Brain pericyte (primary cell): ENCODE data around the gene ATG10.

Experiments
- DNase-seq: peaks from one replicate; pipeline ENCODE4 v3.0.0-alpha.2; 2012; ENCODE audit warnings: low read depth, low spot score

Gene ATG10

DNA sequence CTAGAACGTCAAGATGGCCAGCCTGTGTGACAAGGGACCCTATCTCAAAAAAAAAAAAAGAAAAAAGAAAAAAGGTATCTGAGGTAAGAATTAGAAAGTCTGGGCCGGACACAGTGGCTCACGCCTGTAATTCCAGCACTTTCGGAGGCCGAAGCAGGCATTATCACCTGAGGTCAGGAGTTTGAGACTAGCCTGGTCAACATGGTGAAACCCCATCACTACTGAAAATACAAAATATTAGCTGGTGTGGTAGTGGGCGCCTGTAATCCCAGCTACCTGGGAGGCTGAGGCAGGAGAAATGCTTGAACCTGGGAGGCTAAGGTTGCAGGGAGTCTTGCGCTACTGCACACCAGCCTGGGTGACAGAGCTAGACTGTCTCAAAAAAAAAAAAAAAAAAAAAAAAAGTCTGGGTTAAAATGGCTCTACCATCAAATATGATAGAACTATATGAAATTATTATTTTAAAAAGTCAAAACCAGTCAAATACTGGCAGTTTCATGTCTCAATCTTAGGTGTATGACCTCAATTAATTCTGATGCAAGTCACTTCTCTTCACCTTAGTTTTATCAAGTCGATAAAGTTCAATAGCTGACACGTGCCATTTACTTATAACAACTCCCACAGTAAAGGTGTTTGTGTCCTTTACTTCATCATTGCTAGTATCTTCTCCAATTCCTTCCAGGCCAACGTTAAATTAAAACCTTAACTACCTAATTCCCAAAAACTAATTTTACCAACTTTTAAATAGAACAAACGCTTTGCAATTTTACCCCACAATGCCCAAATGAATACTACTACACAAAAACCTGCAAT lies 305.2 kb downstream of the ATG10 start:
- no peak for DNase-seq

DNA sequence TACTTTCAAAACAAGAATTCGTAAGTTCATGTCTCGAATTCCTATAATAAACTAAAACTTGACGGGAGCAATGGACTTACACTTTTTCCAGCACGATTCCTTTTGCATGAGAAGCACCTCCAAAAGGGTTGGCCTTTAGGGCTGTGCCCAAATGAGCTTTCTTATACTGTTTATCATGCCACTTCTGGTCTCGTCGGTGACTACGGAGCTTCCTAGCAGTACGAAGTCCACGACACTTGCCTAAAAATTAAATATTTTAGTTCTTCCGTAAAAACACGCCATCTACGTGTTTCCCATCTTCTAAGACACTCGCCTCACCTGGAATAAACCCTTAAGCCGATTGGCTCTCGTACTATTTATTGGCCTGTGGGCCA lies 305.8 kb downstream of the ATG10 start:
- DNase-seq = no peak

DNA sequence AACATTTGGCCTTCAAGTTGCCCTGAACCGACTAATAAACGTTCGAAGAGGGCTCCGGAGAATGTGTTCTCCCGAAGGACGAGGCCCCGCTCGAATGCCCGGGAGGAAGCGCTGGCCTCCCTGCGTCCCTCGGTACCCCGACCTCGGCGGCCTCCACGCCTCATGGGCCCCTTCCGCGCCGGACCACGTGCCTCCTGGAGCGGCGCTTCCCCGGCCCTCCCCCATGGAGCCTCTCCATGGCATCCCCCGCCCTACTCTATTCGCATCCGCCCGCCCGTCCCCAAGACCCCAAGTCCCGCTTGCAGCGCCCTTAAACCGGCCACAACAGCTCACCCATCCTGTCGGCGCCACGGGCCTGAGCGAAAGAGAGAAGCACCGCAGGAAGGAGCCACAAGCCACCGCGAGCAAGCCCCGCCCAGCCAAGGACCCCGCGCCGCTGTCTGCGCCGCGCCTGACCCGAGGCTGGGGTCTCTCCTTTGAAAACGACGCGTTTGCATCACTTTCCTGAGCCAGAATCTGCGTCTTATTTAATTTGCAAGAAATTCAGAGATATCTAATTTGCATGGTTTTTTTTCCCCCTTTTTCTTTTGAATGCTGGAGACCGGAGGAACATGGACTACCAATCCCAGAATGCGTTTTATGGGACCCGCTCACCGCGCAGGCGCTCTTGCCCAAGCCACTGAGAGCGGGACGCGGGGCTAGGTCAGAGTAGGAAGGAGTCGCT lies 306.3 kb downstream of the ATG10 start, which contains the start of gene RPS23:
RPS23 (minus strand) TSS at position 368 of the 724 bp plus-strand sequence; CDS start at position 337, 31 bp downstream.
- DNase-seq = peak; percentile 73

DNA sequence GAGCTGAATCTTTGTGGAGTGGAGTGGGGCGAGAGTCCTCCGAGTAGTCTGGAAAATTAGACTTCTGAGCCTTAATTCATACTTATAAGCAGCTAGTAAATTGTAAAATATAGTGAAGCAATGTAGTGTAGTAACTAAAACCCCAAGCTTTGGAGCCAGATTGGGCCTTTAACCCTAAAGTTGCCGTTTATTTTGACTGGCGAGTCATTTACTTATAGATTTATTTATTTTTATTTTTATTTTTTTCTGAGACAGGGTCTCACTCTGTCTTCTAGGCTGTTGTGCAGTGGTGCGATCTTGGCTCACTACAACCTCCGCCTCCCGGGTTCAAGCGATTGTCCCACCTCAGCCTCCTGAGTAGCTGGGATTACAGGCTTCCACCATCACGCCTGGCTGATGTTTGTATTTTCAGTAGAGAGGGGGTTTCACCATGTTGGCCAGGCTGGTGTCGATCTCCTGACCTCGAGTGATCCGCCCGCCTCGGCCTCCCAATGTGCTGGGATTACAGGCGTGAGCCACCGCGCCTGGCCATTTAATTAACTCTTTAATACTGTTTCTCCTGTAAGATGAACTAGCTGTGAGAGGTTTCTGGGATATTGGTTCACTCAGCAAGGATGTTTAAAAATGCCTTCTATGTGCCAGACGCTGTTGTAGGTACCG lies 307.0 kb downstream of the ATG10 start:
- DNase-seq = no peak

DNA sequence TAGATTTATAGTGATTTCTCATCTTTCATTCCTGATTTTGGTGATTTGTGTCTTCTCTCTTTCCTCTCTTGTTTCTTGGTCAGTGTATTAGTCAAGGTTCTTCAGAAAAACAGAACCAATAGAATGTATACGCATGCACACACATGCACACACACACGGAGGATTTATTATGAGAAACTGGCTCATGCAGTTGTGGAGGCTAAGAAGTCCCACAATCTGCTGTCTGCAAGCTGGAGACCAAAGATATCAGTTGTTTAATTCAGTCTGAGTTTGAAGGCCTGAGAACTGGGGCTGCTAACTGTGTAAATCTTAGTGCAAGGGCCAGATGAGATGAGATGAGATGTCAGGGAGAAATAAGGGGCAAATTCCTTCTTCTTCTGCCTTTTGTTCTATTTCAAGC lies 312.1 kb downstream of the ATG10 start:
- no peak for DNase-seq

DNA sequence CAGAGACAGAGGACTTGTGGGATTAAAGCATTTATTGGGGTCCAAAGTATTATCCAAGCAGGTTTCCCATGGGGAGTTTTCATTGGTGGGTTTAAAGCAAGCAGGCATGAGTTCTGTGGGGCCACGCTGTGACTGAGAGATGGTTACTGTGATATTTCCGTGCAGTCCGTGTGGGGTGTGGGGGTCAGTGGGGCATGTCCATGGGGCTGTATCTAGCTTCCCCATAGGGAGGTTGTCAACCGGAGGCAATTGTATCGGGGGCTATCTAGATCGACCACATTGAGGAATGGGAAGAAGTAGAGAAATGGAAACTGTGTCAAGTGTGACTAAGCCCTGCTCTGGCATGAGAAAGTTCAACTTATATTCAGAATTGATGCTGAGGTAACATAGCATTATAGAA lies 313.4 kb downstream of the ATG10 start:
- no peak for DNase-seq

DNA sequence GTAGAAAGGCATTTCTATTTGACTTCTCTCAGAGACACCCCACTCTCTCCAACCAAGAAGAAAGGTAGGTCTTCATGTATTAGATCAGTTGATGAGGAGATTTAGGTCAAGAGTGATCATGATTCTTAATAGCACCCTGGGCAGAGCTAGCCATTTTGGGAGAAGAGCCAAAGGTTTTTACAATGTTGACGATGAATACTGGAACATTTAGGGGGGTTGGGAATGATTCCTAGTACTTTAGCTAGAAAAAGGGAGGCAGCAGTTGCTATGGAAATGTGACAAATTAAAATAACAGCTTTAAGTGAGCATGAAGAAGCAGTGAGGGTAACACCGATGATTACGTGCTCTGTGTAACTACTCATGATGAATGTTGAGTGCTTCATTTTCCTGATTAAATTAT lies 315.8 kb downstream of the ATG10 start:
- no peak for DNase-seq

DNA sequence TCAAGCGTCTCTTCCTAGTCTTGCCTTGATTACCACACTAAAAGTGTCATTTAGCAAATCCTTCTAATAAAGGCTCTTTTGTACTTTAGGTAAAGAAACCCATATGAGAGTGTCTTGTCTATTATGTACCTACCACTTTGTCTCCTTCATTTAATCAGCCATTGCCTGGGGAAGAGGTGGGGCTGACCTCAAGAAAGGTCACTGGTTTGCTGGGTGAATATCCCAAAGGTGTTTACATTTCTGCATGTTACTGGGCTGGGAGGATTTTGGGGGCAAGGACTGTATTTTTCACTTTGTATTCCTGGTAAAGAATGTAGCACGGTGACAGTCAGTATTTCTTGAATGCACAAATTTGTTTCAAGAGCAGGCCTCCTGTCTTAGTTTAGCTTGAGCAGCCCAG lies 318.2 kb downstream of the ATG10 start:
- DNase-seq = no peak

DNA sequence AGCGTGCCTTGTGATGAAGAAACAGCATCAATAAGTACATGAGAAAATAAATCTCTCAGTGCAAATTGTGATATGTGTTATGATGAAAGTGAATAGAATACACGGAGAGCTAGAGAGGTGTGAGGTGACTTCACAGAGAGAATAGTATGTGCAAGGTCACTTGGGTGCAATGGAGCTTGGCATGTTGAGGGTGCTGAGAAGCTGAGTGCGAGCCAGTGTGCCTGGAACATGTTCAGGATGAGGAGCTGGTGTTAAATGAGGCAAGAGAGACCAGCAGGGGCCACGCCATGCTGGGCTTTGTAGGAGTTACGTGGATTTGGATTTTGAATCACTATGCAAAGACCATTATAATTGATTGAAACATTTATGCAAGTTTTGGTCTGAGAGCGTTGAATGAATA lies 319.1 kb downstream of the ATG10 start:
- DNase-seq = no peak

DNA sequence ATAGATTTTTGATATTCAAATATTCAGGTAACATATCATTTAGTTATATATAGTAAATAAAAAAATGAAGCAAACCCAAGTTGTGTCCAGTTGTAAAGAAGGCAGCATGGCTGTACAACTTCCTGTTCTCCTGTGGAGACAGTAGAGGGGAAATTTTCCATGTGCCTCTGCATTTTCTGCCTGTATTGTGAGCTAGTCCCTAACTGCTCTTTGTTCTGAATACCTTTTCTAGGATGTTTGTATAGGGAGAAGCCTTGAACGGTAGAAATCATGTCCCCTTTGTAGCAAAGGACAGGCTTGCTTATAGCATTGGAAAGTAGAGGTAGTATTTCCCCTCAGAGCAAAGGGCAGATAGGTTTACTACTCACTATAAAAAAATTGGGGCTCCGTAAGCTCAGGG lies 319.6 kb downstream of the ATG10 start:
- no peak for DNase-seq

DNA sequence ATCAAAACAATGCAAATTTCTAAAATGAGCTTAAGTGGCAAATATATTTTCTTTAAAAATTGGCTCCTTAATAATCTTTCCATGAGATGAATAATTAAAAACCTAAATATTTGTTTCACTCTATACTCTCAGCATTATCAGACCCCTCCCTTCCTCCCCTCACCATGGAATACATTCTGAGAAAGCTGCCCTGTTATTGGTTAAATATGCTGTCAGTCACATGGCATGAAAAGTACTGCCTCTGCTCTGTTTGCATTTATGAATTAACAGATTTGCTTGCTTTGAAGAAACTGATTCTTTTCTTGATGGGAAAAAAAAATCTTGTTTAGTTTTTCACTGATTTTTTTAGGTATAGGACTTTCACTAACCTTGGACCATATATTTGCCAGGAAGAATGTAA lies 323.3 kb downstream of the ATG10 start:
- no peak for DNase-seq

DNA sequence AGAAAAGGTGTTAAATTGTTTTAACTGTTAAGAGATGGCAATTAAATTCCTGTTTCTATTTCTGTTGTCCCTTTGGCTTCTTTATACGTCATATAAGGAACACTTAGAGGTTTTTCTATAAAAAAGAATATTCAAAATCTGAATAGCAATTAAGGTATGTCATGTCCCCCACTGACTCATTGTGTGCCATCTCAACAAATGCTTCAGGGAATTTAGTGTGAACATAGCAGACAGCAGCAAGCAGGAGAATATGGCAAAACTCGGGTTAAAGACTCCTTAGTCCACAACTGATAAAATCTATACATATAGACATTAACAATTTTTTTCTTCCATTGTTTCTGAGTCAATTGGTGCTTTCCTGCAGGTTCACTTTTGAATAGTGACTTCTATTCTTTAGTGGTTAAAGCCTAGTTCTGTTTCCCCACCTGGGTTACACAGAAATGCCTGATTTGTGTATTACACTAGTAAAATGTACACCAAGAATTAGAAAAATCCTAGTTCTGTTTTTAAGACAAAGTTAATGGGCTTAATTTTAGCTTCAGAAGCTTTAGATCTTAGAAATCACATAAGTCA lies 324.2 kb downstream of the ATG10 start:
- DNase-seq = no peak

DNA sequence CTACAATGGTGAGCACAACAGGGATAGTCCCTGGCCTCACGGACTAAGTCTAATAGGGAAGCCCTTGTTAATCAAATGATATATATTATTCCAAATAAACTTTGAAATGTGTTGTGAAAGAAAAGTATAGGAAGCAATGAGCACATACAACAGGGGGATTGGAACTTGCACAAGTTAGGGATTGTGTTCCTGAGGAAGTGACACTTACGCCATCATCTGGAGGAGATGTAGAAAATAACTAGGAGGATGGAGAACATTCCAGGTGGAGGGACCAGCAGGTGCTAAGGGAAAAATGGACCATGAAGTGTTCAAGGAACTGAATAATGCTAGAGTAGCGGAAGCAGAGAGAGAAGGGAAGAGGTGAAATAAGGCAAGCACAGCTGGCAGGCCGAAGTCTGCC lies 325.1 kb downstream of the ATG10 start:
- DNase-seq = no peak

DNA sequence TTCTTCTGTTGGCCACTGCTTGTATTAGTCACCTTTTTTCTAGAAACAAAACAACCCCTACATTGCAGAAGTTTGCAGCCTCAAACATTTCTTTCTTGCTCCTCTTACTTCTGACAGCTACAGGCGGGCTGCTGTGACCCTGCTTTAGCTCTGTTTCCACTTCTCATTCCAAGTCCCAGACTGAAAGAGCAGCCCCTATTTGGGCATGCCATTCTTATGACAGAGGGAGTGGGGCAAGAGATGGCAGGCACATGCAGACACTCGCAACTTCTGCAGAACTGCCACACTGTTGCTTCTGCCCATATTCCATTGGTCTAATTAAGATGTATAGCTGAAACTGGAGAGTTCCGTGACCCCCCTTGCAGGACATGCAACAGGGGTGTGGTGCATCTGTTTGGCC lies 325.9 kb downstream of the ATG10 start:
- no peak for DNase-seq

DNA sequence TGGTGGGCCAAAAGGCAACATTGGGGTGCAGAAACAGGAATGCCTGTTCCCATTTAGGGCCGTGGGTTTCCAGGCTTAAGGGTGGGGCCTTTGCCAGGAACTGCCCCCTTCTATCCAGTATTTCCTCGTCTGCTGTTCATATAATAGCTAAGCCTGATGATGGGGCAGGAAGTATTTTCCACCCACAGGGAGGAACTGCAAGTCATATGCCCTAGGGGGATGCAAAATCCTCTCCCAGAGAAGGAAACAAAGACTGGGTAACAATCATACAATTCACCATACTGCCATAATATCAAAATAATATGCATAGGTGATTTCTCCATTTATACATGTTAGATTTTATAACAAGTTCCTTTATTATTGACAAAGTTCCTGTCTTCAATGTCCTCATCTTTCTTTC lies 326.8 kb downstream of the ATG10 start:
- no peak for DNase-seq

DNA sequence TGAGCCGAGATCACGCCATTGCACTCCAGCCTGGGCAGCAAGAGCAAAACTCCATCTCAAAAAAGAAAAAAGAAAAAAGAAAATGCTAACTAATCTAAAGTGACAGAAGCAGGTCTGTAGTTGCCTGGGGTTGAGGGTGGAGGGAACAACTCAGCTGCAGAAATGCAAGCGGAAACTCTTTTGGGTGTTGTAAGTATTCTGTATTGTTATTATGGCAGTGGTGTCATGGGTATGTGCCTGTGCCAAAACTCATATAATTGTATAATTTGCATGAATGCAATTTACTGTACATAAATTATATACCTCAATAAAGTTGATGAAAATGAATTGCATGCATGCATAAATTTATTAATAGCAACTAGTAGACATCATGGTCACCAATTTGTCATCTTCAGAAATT lies 329.4 kb downstream of the ATG10 start:
- no peak for DNase-seq
